Measurements from ENCODE around the gene DCC. TPM values are rescaled to one million over a fixed set of nuclear protein-coding genes. Genes with fewer than 3 reads are reported as not detected.

DCC gene
- total RNA-seq, 1 donor from 2014 or later: 0.24 TPM

DNA sequence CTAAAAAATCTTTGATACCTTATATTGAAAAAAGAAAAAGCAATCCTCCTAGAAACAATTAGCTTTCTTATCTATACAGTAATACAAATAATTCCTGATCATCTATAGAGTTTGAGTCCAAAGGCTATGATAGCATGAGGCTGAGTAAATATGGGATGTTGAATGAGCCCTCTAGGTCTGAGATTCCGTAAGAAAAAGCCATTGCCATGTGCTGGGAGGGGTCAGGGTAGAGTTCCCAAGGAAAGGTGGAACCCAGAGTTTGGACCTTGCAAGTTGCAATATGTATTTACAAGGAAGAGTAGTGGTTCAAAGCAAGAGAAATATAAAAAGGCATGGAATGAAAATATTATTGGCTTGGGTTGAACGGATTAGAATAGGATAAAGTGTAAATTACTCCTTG is 178.1 kb downstream of the DCC start:
- TF ChIP-seq, protein P1, sequence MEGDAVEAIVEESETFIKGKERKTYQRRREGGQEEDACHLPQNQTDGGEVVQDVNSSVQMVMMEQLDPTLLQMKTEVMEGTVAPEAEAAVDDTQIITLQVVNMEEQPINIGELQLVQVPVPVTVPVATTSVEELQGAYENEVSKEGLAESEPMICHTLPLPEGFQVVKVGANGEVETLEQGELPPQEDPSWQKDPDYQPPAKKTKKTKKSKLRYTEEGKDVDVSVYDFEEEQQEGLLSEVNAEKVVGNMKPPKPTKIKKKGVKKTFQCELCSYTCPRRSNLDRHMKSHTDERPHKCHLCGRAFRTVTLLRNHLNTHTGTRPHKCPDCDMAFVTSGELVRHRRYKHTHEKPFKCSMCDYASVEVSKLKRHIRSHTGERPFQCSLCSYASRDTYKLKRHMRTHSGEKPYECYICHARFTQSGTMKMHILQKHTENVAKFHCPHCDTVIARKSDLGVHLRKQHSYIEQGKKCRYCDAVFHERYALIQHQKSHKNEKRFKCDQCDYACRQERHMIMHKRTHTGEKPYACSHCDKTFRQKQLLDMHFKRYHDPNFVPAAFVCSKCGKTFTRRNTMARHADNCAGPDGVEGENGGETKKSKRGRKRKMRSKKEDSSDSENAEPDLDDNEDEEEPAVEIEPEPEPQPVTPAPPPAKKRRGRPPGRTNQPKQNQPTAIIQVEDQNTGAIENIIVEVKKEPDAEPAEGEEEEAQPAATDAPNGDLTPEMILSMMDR (IDR thresholded peaks at IDR 0.05): no peak
- Mint-ChIP-seq H3K9me3 (ENCODE audit: unreplicated experiment) (peaks cover 3% of the 10 kb centered on the region), H3K27ac (ENCODE audit: unreplicated experiment) (no peak overlapping the region), H3K4me1 (ENCODE audit: unreplicated experiment) (no peaks in the 10 kb centered on the region), H3K36me3 (ENCODE audit: unreplicated experiment) (no peaks in the 10 kb centered on the region), H3K27me3 (ENCODE audit: unreplicated experiment) (no peaks in the 10 kb centered on the region), H3K4me3 (ENCODE audit: unreplicated experiment) (no peak overlapping the region)
- no peak for DNase-seq (ENCODE audit: extremely low spot score, unreplicated experiment)

- Mint-ChIP-seq H3K9me3 (ENCODE audit: unreplicated experiment) (peaks cover 3% of the 10 kb centered on the region), H3K36me3 (ENCODE audit: unreplicated experiment) (no peaks in the 10 kb centered on the region), H3K27me3 (ENCODE audit: unreplicated experiment) (no peaks in the 10 kb centered on the region), H3K27ac (ENCODE audit: unreplicated experiment) (no peak overlapping the region), H3K4me3 (ENCODE audit: unreplicated experiment) (no peak overlapping the region), H3K4me1 (ENCODE audit: unreplicated experiment) (no peaks in the 10 kb centered on the region)
- TF ChIP-seq, protein P1 (IDR thresholded peaks at IDR 0.05): no peak
- no peak for DNase-seq (ENCODE audit: extremely low spot score, unreplicated experiment)
Measured at GRCh38 chr18:52519021-52519420, 179.0 kb downstream of the DCC start.

DNA sequence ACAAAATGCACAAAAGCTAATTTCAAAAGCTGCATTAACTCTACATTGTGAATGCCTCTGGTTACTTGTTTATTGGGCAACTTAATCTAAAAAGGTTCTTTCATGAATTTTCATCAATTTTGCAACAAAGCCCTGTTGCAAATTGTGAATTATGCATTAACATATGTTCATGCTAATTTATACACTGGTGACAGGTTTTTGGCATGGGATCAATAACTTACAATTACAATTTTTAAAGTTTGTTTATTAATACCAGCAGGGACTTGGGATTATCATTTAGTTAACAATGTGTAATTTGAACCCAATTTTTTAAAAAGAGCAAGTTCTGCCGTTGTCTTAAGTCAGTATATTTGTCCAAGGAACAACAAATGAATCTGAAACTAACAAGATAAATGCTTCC is 183.6 kb downstream of the DCC start:
- Mint-ChIP-seq H3K4me1 (ENCODE audit: unreplicated experiment) (no peaks in the 10 kb centered on the region), H3K27ac (ENCODE audit: unreplicated experiment) (no peak overlapping the region), H3K4me3 (ENCODE audit: unreplicated experiment) (no peak overlapping the region), H3K36me3 (ENCODE audit: unreplicated experiment) (no peaks in the 10 kb centered on the region), H3K9me3 (ENCODE audit: unreplicated experiment) (peaks cover 3% of the 10 kb centered on the region), H3K27me3 (ENCODE audit: unreplicated experiment) (no peaks in the 10 kb centered on the region)
- no peak for DNase-seq (ENCODE audit: extremely low spot score, unreplicated experiment)
- TF ChIP-seq, protein P1 (IDR thresholded peaks at IDR 0.05): no peak

GRCh38 chr18:52531836-52532235 is 191.8 kb downstream of the DCC start:
- no peaks in the 10 kb centered on the region for H3K9me3 Mint-ChIP-seq (ENCODE audit: unreplicated experiment)
- H3K27me3 Mint-ChIP-seq (ENCODE audit: unreplicated experiment): peaks cover 5% of the 10 kb centered on the region
- H3K27ac Mint-ChIP-seq (ENCODE audit: unreplicated experiment): no peak overlapping the region
- H3K4me1 Mint-ChIP-seq (ENCODE audit: unreplicated experiment): no peaks in the 10 kb centered on the region
- DNase-seq (ENCODE audit: extremely low spot score, unreplicated experiment): no peak
- TF ChIP-seq, protein P1 (IDR thresholded peaks at IDR 0.05): no peak
- no peaks in the 10 kb centered on the region for H3K36me3 Mint-ChIP-seq (ENCODE audit: unreplicated experiment)
- H3K4me3 Mint-ChIP-seq (ENCODE audit: unreplicated experiment): no peak overlapping the region

GRCh38 chr18:52536039-52536438 is 196.0 kb downstream of the DCC start:
- H3K27ac Mint-ChIP-seq (ENCODE audit: unreplicated experiment): no peak overlapping the region
- no peak for DNase-seq (ENCODE audit: extremely low spot score, unreplicated experiment)
- H3K9me3 Mint-ChIP-seq (ENCODE audit: unreplicated experiment): no peaks in the 10 kb centered on the region
- no peaks in the 10 kb centered on the region for H3K36me3 Mint-ChIP-seq (ENCODE audit: unreplicated experiment)
- TF ChIP-seq, protein P1 (IDR thresholded peaks at IDR 0.05): no peak
- H3K4me1 Mint-ChIP-seq (ENCODE audit: unreplicated experiment): no peaks in the 10 kb centered on the region
- peaks cover 5% of the 10 kb centered on the region for H3K27me3 Mint-ChIP-seq (ENCODE audit: unreplicated experiment)
- H3K4me3 Mint-ChIP-seq (ENCODE audit: unreplicated experiment): no peak overlapping the region
